Endothelial cell of hepatic sinusoid (primary cell): Measurements from ENCODE around the gene BET1.

Experiments
- in situ Hi-C: cut with HindIII; loops from 2 replicates; pipeline ENCODE4 v1.10.0; 2017; ENCODE audit warnings: low sequenced_read_pairs

Gene BET1

DNA sequence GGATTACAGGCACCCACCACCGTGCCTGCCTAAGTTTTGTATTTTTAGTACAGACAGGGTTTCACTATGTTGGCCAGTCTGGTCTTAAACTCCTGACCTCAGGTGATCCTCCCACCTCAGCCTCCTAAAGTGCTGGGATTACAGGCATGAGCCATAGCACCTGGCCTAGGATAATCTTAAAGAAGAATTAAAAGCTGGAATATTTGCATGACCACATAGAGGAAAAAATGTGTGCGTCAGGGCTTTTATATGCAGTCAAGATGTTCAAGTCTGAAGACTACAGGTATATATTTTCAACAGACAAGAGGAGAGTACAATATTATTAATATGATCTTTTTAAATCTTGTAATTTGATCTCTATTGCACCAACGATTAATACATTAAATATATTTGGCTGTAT is 43.2 kb downstream of the BET1 start:
- in situ Hi-C loops: no loop called here

DNA sequence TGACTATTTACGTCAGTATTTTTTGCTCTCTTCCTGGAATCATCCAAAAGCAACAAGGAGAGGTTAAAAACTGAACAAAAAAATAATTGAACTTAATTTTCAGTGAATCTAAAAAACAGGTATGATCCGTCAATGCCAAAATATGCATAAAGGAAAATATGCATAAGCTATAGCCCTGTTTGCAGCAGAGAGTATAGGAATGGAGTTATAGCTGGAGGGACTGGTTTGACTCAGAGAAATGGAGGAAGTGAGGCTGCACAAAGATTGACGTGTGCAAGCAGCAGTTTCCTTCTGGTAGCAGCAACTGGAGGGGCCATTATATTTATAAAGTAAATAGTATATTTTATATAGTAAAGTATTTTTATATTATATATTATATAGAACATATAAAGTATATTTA is 45.5 kb downstream of the BET1 start:
- in situ Hi-C loops: no loop called here

GRCh38 chr7:93958216-93958615 is 45.9 kb downstream of the BET1 start:
- in situ Hi-C loops: no loop called here

- in situ Hi-C loops: no loop called here
Measured at GRCh38 chr7:93957767-93958166, 46.4 kb downstream of the BET1 start.

- in situ Hi-C loops: no loop called here
Measured at GRCh38 chr7:93955304-93955703, 48.9 kb downstream of the BET1 start.

DNA sequence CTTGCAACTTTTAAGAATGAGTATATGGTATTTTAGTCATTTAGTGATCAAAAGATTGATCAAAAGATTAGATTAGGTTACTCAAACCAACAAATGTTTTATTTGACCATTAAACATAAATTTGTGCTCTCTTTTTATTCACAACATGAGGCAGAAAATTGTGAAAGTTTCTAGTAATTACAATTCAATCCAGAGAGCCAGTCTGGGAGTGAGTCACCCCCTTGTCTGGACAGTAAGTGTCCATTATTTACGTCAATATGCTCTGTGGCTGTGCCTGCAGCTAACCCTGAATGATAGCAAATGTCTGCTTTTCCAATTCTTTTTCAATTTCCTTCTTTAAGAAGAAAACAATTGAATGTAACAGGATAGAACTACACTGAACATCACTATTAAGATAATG is 54.7 kb downstream of the BET1 start:
- in situ Hi-C loops: no loop called here

GRCh38 chr7:93948873-93949272 is 55.3 kb downstream of the BET1 start:
- in situ Hi-C loops: no loop called here

GRCh38 chr7:93948106-93948505 is 56.0 kb downstream of the BET1 start:
- in situ Hi-C loops: no loop called here

- in situ Hi-C loops: no loop called here
Measured at GRCh38 chr7:93945756-93946535, 58.2 kb downstream of the BET1 start.

GRCh38 chr7:93945083-93945482 is 59.1 kb downstream of the BET1 start:
- in situ Hi-C loops: no loop called here

- in situ Hi-C loops: no loop called here
Measured at GRCh38 chr7:93944673-93945072, 59.5 kb downstream of the BET1 start.

DNA sequence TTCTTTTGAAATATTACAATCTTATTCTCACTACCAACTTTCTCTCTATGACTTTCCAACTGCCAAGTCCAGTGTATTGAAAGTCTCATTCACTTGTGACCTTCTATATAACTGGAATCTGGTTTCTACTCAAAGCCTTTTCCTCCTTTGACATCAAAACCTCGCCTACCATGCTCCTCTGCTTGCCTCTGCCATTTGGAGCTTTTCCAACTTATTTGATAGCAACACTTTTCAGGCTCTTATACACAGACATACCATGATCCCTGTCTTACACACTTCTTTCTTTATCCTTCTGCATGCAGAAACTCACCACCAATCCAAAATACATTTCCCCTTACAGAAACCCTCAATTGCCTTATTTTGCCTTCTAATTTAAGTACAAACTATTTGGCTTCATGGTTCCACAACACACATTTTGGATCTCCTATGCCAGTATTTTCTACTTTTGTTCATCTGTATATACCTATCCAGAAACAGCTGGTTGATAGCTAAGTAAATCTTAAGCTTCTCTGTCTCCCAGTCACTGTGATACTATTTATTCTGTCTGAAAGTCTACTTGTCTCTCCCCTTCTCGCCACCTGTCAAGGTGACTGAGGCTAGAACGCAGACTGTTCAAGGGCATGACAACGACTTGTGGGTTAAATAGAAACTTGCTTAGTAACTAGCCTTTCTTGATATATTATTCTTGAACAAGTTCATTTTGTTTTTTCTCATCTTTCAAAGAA is 60.2 kb downstream of the BET1 start:
- in situ Hi-C loops: no loop called here
